GM23338 (cell line): ENCODE measurements around the gene OSBPL3. TPM values are rescaled to one million over a fixed set of nuclear protein-coding genes. Genes with fewer than 3 reads are reported as not detected.

Experiments used
- ATAC-seq: fragments of 200-7000 bp; cut with Tn5 transposase; 3 replicates; pipeline ENCODE4 v1.9.1; 2020
- DNase-seq: peaks from one replicate; pipeline ENCODE4 v3.0.0-alpha.2; 2015; ENCODE audit warnings: low spot score
- H2AFZ ChIP-seq: fragments of 200-600 bp; sonication (generic); 2 replicates; pipeline ENCODE4 v1.8.0; 2016; ENCODE audit warnings: antibody characterized with exemption, mild to moderate bottlenecking, moderate library complexity
- H3F3A ChIP-seq: fragments of 200-600 bp; sonication (generic); replicated peaks from 2 replicates; pipeline ENCODE4 v1.8.0; 2017; ENCODE audit warnings: antibody characterized with exemption, mixed run types, low read depth
- H3K27ac ChIP-seq: fragments of 200-600 bp; sonication (generic); 2 replicates; pipeline ENCODE4 v1.6.1; 2016; ENCODE audit warnings: low read depth
- H3K27me3 ChIP-seq: fragments of 200-600 bp; sonication (generic); 2 replicates; pipeline ENCODE4 v1.8.0; 2016; ENCODE audit warnings: mild to moderate bottlenecking, mixed run types, moderate library complexity; ENCODE audit not compliant: insufficient read depth
- H3K36me3 ChIP-seq: fragments of 200-600 bp; sonication (generic); 2 replicates; pipeline ENCODE4 v1.8.0; 2016; ENCODE audit warnings: mild to moderate bottlenecking; ENCODE audit not compliant: insufficient read depth
- H3K4me1 ChIP-seq: fragments of 200-600 bp; sonication (generic); 2 replicates; pipeline ENCODE4 v1.8.0; 2016; ENCODE audit warnings: mild to moderate bottlenecking, moderate library complexity; ENCODE audit not compliant: insufficient read depth
- H3K4me2 ChIP-seq: fragments of 200-600 bp; sonication (generic); 2 replicates; pipeline ENCODE4 v1.7.1; 2017; ENCODE audit warnings: mixed run types
- H3K4me3 ChIP-seq: fragments of 200-600 bp; sonication (generic); 2 replicates; pipeline ENCODE4 v1.6.1; 2016; ENCODE audit warnings: mixed run types
- H3K79me2 ChIP-seq: fragments of 200-600 bp; sonication (generic); replicated peaks from 2 replicates; pipeline ENCODE4 v1.8.0; 2017; ENCODE audit warnings: mild to moderate bottlenecking; ENCODE audit not compliant: insufficient read depth
- H3K9me2 ChIP-seq: fragments of 200-600 bp; sonication (generic); 2 replicates; pipeline ENCODE4 v1.8.0; 2017; ENCODE audit not compliant: insufficient read depth
- H4K20me1 ChIP-seq: fragments of 200-600 bp; sonication (generic); replicated peaks from 2 replicates; pipeline ENCODE4 v1.8.0; 2017; ENCODE audit warnings: mild to moderate bottlenecking; ENCODE audit not compliant: insufficient read depth
- H3K27ac Mint-ChIP-seq: 2 replicates; pipeline ENCODE4 v1.8.0; 2020; ENCODE audit warnings: inconsistent platforms, mild to moderate bottlenecking, moderate library complexity, mixed read lengths
- H3K27me3 Mint-ChIP-seq: 3 replicates; pipeline ENCODE4 v1.8.0; 2022; ENCODE audit warnings: low read depth, mild to moderate bottlenecking, moderate library complexity, mixed read lengths, inconsistent platforms; ENCODE audit not compliant: insufficient read depth, poor library complexity
- H3K36me3 Mint-ChIP-seq: 3 replicates; pipeline ENCODE4 v1.8.0; 2021; ENCODE audit warnings: low read depth, mild to moderate bottlenecking, inconsistent platforms, moderate library complexity, mixed read lengths
- H3K4me1 Mint-ChIP-seq: 3 replicates; pipeline ENCODE4 v1.8.0; 2020; ENCODE audit warnings: mild to moderate bottlenecking, inconsistent platforms, mixed read lengths
- H3K4me3 Mint-ChIP-seq: 3 replicates; pipeline ENCODE4 v1.8.0; 2021; ENCODE audit warnings: moderate library complexity, mild to moderate bottlenecking, inconsistent platforms, mixed read lengths
- H3K9me3 Mint-ChIP-seq: 3 replicates; pipeline ENCODE4 v1.8.0; 2020; ENCODE audit warnings: moderate library complexity, mild to moderate bottlenecking, inconsistent platforms, mixed read lengths
- CREB1 ChIP-seq: fragments of 250-450 bp; sonication (Bioruptor Pico); IDR thresholded peaks from 2 replicates; pipeline ENCODE4 v1.5.0; 2020; ENCODE audit warnings: low read depth, mild to moderate bottlenecking, moderate library complexity
- CTCF ChIP-seq, 2 experiments: fragments of 200-600 bp in 1 of 2; sonication (generic) in 1 of 2; conservative IDR thresholded peaks; 2 replicates each; pipeline versions ENCODE4 v1.5.1 to v1.6.1; 2016 to 2017; ENCODE audit warnings: antibody characterized with exemption in 2 of 2, low read depth in 2 of 2, mild to moderate bottlenecking in 2 of 2, moderate library complexity in 1 of 2
- ETS1 ChIP-seq: IDR thresholded peaks from 2 replicates; pipeline ENCODE4 v1.6.1; 2016; ENCODE audit warnings: antibody characterized with exemption
- EZH2 ChIP-seq: fragments of 200-600 bp; sonication (generic); IDR thresholded peaks from one replicate; pipeline ENCODE4 v1.8.0; 2017; ENCODE audit warnings: antibody characterized with exemption, mild to moderate bottlenecking, low read depth; ENCODE audit not compliant: unreplicated experiment
- EZH2phosphoT487 ChIP-seq: fragments of 200-600 bp; sonication (generic); IDR thresholded peaks from one replicate; pipeline ENCODE4 v1.8.1; 2018; ENCODE audit warnings: antibody characterized with exemption; ENCODE audit not compliant: unreplicated experiment
- JUNB ChIP-seq: IDR thresholded peaks from one replicate; pipeline ENCODE4 v1.6.1; 2016; ENCODE audit warnings: antibody characterized with exemption; ENCODE audit not compliant: unreplicated experiment
- NANOG ChIP-seq: IDR thresholded peaks from 2 replicates; pipeline ENCODE4 v1.6.1; 2016; ENCODE audit warnings: antibody characterized with exemption, borderline replicate concordance
- POLR2AphosphoS5 ChIP-seq: IDR thresholded peaks from 2 replicates; pipeline ENCODE4 v1.6.1; 2016; ENCODE audit warnings: antibody characterized with exemption, low read depth
- STAT1 ChIP-seq: IDR thresholded peaks from one replicate; pipeline ENCODE4 v1.6.1; 2016; ENCODE audit warnings: antibody characterized with exemption; ENCODE audit not compliant: unreplicated experiment
- ZNF114 ChIP-seq: fragments of 250-450 bp; sonication (Bioruptor Pico); IDR thresholded peaks from 2 replicates; pipeline ENCODE4 v1.5.0; 2020; ENCODE audit warnings: mild to moderate bottlenecking, moderate library complexity
- ZNF331 ChIP-seq: fragments of 250-450 bp; sonication (Bioruptor Pico); IDR thresholded peaks from 2 replicates; pipeline ENCODE4 v1.5.0; 2020; ENCODE audit warnings: low read depth, mild to moderate bottlenecking, moderate library complexity
- polyA plus RNA-seq: library from polyadenylated mRNA; unstranded; fragments of >200 nt; fragmentation: Nextera tagmentation; extraction: Ambion mirVana; gene quantifications from 2 replicates; pipeline ENCODE4 v1.2.1, GENCODE V29; 2016
- total RNA-seq: library from RNA; depleted of rRNA; stranded (reverse); fragments of >200 nt; shearing (Covaris generic); gene quantifications from 2 replicates; pipeline ENCODE4 v1.2.3, GENCODE V29; 2014
- TF ChIP-seq, protein P1 (sequence below): IDR thresholded peaks from one replicate; pipeline ENCODE4 v1.6.1; 2018; ENCODE audit warnings: antibody characterized with exemption; ENCODE audit not compliant: unreplicated experiment

Gene OSBPL3
- total and polyA plus RNA-seq, 2 experiments from 2014 or later, result 7.2 to 15.7 TPM

- Mint-ChIP-seq H3K4me3 (no peak overlapping the region; the same call in 2 of the 3 replicates), H3K36me3 (no peaks in the 10 kb centered on the region; the same call in 2 of the 3 replicates), H3K4me1 (peaks cover 54% of the 10 kb centered on the region), H3K27me3 (peaks cover 11% of the 10 kb centered on the region), H3K9me3 (no peaks in the 10 kb centered on the region; the same call in 2 of the 3 replicates), H3K27ac (no peak overlapping the region)
- Histone ChIP-seq H3K79me2 (peaks cover 67% of the 10 kb centered on the region), H3K4me2 (peak overlapping the region; percentile 22; the same call in 1 of the 2 replicates), H3K27ac (no peak overlapping the region), H3K4me3 (no peak overlapping the region), H3K36me3 (no peaks in the 10 kb centered on the region), H4K20me1 (peaks cover 16% of the 10 kb centered on the region), H3K27me3 (peaks cover 26% of the 10 kb centered on the region), H3F3A (peaks cover 8% of the 10 kb centered on the region; the same call in 1 of the 2 replicates), H3K4me1 (peaks cover 47% of the 10 kb centered on the region), H3K9me2 (no peaks in the 10 kb centered on the region), H2AFZ (no peak overlapping the region)
- TF ChIP-seq EZH2phosphoT487 (no peak), NANOG (no peak), CTCF (conservative IDR thresholded peaks at IDR 0.05; ENCODE audit: low read depth in 2 of 2) (no peak), ETS1 (no peak), JUNB (no peak), EZH2 (no peak), ZNF331 (CRISPR knock-in tag) (no peak)
- no peak for ATAC-seq
- DNase-seq, result no peak
Observed at GRCh38 chr7:24975644-24976260, 4.2 kb downstream of the OSBPL3 start.

DNA sequence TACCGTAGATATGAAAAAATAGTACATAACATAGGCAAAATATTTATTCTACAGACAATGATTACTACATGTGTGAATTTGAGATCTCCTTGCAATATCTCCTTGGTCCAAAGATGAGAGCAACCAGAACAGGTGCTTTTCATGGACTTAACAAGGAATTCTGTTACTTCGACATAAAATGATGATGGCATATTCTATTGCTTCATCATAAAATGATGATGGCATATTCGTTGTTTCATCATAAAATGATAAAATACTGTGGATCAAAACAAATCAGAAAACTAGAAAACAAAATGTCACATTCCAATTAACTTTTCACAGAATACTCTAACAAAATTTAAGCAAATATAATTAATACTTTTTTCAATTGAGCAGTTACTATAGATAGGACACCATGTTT, 4.8 kb downstream of the OSBPL3 start:
- H3K27me3 ChIP-seq, result peaks cover 23% of the 10 kb centered on the region
- H3K4me1 ChIP-seq, result peaks cover 46% of the 10 kb centered on the region
- Mint-ChIP-seq H3K27ac (no peak overlapping the region), H3K9me3 (no peaks in the 10 kb centered on the region), H3K4me1 (peaks cover 52% of the 10 kb centered on the region), H3K27me3 (peaks cover 5% of the 10 kb centered on the region), H3K4me3 (no peak overlapping the region), H3K36me3 (no peaks in the 10 kb centered on the region; the same call in 2 of the 3 replicates)
- H3K79me2 ChIP-seq, result peaks cover 73% of the 10 kb centered on the region
- no peak for ATAC-seq
- H3K9me2 ChIP-seq, result 0 out of 2 replicates have a peak, but pooled peaks cover 1% of the 10 kb centered on the region
- peaks cover 8% of the 10 kb centered on the region; the same call in 1 of the 2 replicates for H3F3A ChIP-seq
- no peaks in the 10 kb centered on the region for H3K36me3 ChIP-seq
- H4K20me1 ChIP-seq, result peaks cover 16% of the 10 kb centered on the region
- H3K4me2 ChIP-seq, result no peak overlapping the region
- H3K27ac ChIP-seq, result no peak overlapping the region
- no peak overlapping the region for H3K4me3 ChIP-seq
- H2AFZ ChIP-seq, result no peak overlapping the region
- DNase-seq, result no peak
- TF ChIP-seq CREB1, result no peak
- TF ChIP-seq NANOG, result no peak
- TF ChIP-seq JUNB, result no peak
- no peak for TF ChIP-seq ETS1
- no peak for TF ChIP-seq STAT1
- TF ChIP-seq, protein P1, sequence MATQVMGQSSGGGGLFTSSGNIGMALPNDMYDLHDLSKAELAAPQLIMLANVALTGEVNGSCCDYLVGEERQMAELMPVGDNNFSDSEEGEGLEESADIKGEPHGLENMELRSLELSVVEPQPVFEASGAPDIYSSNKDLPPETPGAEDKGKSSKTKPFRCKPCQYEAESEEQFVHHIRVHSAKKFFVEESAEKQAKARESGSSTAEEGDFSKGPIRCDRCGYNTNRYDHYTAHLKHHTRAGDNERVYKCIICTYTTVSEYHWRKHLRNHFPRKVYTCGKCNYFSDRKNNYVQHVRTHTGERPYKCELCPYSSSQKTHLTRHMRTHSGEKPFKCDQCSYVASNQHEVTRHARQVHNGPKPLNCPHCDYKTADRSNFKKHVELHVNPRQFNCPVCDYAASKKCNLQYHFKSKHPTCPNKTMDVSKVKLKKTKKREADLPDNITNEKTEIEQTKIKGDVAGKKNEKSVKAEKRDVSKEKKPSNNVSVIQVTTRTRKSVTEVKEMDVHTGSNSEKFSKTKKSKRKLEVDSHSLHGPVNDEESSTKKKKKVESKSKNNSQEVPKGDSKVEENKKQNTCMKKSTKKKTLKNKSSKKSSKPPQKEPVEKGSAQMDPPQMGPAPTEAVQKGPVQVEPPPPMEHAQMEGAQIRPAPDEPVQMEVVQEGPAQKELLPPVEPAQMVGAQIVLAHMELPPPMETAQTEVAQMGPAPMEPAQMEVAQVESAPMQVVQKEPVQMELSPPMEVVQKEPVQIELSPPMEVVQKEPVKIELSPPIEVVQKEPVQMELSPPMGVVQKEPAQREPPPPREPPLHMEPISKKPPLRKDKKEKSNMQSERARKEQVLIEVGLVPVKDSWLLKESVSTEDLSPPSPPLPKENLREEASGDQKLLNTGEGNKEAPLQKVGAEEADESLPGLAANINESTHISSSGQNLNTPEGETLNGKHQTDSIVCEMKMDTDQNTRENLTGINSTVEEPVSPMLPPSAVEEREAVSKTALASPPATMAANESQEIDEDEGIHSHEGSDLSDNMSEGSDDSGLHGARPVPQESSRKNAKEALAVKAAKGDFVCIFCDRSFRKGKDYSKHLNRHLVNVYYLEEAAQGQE, result no peak
- TF ChIP-seq ZNF331 (CRISPR knock-in tag), result no peak
- TF ChIP-seq EZH2, result no peak
- no peak for TF ChIP-seq ZNF114 (CRISPR knock-in tag)
- TF ChIP-seq EZH2phosphoT487, result no peak
- TF ChIP-seq POLR2AphosphoS5, result no peak
